Measurements from ENCODE around the gene FBXO24. TPM values are rescaled to one million over a fixed set of nuclear protein-coding genes. Genes with fewer than 3 reads are reported as not detected.

The FBXO24 gene
- total RNA-seq, 1 donor from 2014 or later: 1.2 TPM

DNA sequence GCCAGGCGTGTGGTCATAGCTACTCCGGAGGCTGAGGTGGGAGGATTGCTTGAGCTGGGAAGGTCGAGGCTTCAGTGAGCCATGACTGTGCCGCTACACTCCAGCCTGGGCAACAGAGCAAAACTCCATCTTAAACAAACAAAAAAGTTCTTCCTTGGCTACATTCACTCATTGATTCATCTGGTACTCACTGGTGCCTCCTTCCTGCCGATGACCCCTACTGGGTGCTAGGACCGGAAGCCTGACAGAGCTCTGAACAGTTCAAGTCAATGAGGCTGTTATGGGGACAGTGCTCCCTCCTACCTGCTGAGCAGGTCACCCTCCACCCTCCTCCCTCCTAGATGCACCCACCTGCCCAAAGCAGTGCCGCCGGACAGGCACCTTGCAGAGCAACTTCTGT lies 21.0 kb downstream of the FBXO24 start:
- Mint-ChIP-seq H3K27me3 (ENCODE audit: insufficient read depth, low read depth) (peaks cover 18% of the 10 kb centered on the region), H3K36me3 (no peaks in the 10 kb centered on the region), H3K9me3 (no peaks in the 10 kb centered on the region), H3K4me1 (peaks cover 34% of the 10 kb centered on the region), H3K27ac (no peak overlapping the region), H3K4me3 (peak overlapping the region; percentile 36)
- no peak for DNase-seq (ENCODE audit: low spot score)
- no peaks in the 10 kb centered on the region for H3K36me3 ChIP-seq
- no peaks in the 10 kb centered on the region for H3K9me3 ChIP-seq (ENCODE audit: low read depth)
- no peaks in the 10 kb centered on the region for H3K79me2 ChIP-seq (ENCODE audit: low read depth)
- no peak for TF ChIP-seq CTCF (IDR thresholded peaks at IDR 0.05)
- no peak overlapping the region for H3K9ac ChIP-seq
- peaks cover 25% of the 10 kb centered on the region for H3K4me1 ChIP-seq
- H3K4me2 ChIP-seq: no peak overlapping the region
- no peak overlapping the region for H2AFZ ChIP-seq (replicated peaks)
- H3F3A ChIP-seq (ENCODE audit: low read depth): peaks cover 50% of the 10 kb centered on the region
- H3K4me3 ChIP-seq: no peak overlapping the region
- peaks cover 30% of the 10 kb centered on the region for H3K27me3 ChIP-seq
- no peak overlapping the region for H3K27ac ChIP-seq
- H4K20me1 ChIP-seq (ENCODE audit: low read depth): peaks cover 5% of the 10 kb centered on the region

GRCh38 chr7:100609958-100610357 lies 23.8 kb downstream of the FBXO24 start:
- peaks cover 2% of the 10 kb centered on the region for H3K36me3 Mint-ChIP-seq
- H3K27me3 Mint-ChIP-seq (ENCODE audit: insufficient read depth, low read depth): peaks cover 17% of the 10 kb centered on the region
- H3K9me3 Mint-ChIP-seq: no peaks in the 10 kb centered on the region
- no peak overlapping the region for H2AFZ ChIP-seq (replicated peaks)
- no peak overlapping the region for H3K9ac ChIP-seq
- peak overlapping the region; percentile 9 for H3K27ac Mint-ChIP-seq
- no peak overlapping the region for H3K4me3 ChIP-seq
- peaks cover 22% of the 10 kb centered on the region for H3K27me3 ChIP-seq
- no peak overlapping the region for H3K4me2 ChIP-seq
- peaks cover 32% of the 10 kb centered on the region for H3F3A ChIP-seq (ENCODE audit: low read depth)
- no peak for DNase-seq (ENCODE audit: low spot score)
- H3K4me1 ChIP-seq: peaks cover 8% of the 10 kb centered on the region
- H3K9me3 ChIP-seq (ENCODE audit: low read depth): no peaks in the 10 kb centered on the region
- peaks cover 25% of the 10 kb centered on the region for H3K4me1 Mint-ChIP-seq
- H3K4me3 Mint-ChIP-seq: no peak overlapping the region
- H3K36me3 ChIP-seq: no peaks in the 10 kb centered on the region
- TF ChIP-seq EZH2 (IDR thresholded peaks at IDR 0.05) (no peak), CTCF (IDR thresholded peaks at IDR 0.05) (no peak), EZH2phosphoT487 (IDR thresholded peaks at IDR 0.05) (no peak)
- peaks cover 5% of the 10 kb centered on the region for H4K20me1 ChIP-seq (ENCODE audit: low read depth)
- H3K27ac ChIP-seq: no peak overlapping the region
- no peaks in the 10 kb centered on the region for H3K79me2 ChIP-seq (ENCODE audit: low read depth)

- Histone ChIP-seq H3F3A (ENCODE audit: low read depth) (peaks cover 15% of the 10 kb centered on the region), H4K20me1 (ENCODE audit: low read depth) (no peaks in the 10 kb centered on the region), H3K36me3 (no peaks in the 10 kb centered on the region), H3K4me3 (peak within 1 kb of the TSS; percentile 75), H3K4me1 (no peaks in the 10 kb centered on the region), H3K27me3 (no peaks in the 10 kb centered on the region), H3K4me2 (peak within 1 kb of the TSS; percentile 86), H3K9me3 (ENCODE audit: low read depth) (no peaks in the 10 kb centered on the region), H2AFZ (replicated peaks) (peak within 1 kb of the TSS; percentile 87), H3K27ac (peak within 1 kb of the TSS; percentile 88), H3K9ac (peak within 1 kb of the TSS; percentile 29), H3K79me2 (ENCODE audit: low read depth) (no peaks in the 10 kb centered on the region)
- peak; percentile 100 for DNase-seq (ENCODE audit: low spot score)
- peaks cover 16% of the 10 kb centered on the region for H3K27me3 Mint-ChIP-seq (ENCODE audit: insufficient read depth, low read depth)
- H3K4me1 Mint-ChIP-seq: peaks cover 14% of the 10 kb centered on the region
- TF ChIP-seq EZH2phosphoT487 (IDR thresholded peaks at IDR 0.05): no peak
- no peak for TF ChIP-seq EZH2 (IDR thresholded peaks at IDR 0.05)
- TF ChIP-seq CTCF (IDR thresholded peaks at IDR 0.05): no peak
- no peaks in the 10 kb centered on the region for H3K9me3 Mint-ChIP-seq
- peaks cover 5% of the 10 kb centered on the region for H3K36me3 Mint-ChIP-seq
- peak within 1 kb of the TSS; percentile 99 for H3K4me3 Mint-ChIP-seq
- peak within 1 kb of the TSS; percentile 99 for H3K27ac Mint-ChIP-seq
These were observed 26.0 kb downstream of the FBXO24 start, which contains the start of gene MOSPD3 for GRCh38 chr7:100611983-100612729. Gene MOSPD3 (plus strand): TSS chr7:100612540. CDS start chr7:100612792, 252 bp downstream.
